Lung (tissue), 12 donors: ENCODE data around the gene PTGES2. TPM values are rescaled to one million over a fixed set of nuclear protein-coding genes. Genes with fewer than 3 reads are reported as not detected.

ENCODE experiments used
- ATAC-seq: fragments of 200-7000 bp; cut with Tn5 transposase; one replicate; pipeline ENCODE4 v1.9.1; 2020; ENCODE audit warnings: moderate number of reproducible peaks; ENCODE audit not compliant: insufficient read depth, low FRiP score
- DNase-seq, 3 donors: peaks; one replicate each; pipeline ENCODE4 v3.0.0-alpha.2; 2013 to 2017
- H3K27ac ChIP-seq, 2 donors: one replicate each; pipeline ENCODE4 v1.5.1; 2013; ENCODE audit warnings: mild to moderate bottlenecking in 2 of 2, moderate library complexity in 2 of 2, control low read depth in 1 of 2, inconsistent platforms in 1 of 2, low read depth in 1 of 2, low read length in 1 of 2
- H3K27me3 ChIP-seq, 3 donors: one replicate each; pipeline ENCODE4 v1.5.1; 2013; ENCODE audit warnings: low read length in 2 of 3; ENCODE audit not compliant: control insufficient read depth in 3 of 3, insufficient read depth in 3 of 3
- H3K36me3 ChIP-seq, 4 donors: one replicate each; pipeline ENCODE4 v1.5.1; 2013; ENCODE audit warnings: low read length in 4 of 4, mild to moderate bottlenecking in 1 of 4, moderate library complexity in 1 of 4; ENCODE audit not compliant: control insufficient read depth in 4 of 4, insufficient read depth in 4 of 4
- H3K4me1 ChIP-seq, 5 donors: one replicate each; pipeline ENCODE4 v1.5.1; 2013; ENCODE audit warnings: low read length in 5 of 5, mild to moderate bottlenecking in 2 of 5, moderate library complexity in 1 of 5; ENCODE audit not compliant: control insufficient read depth in 5 of 5, insufficient read depth in 5 of 5
- H3K4me3 ChIP-seq: one replicate; pipeline ENCODE4 v1.5.1; 2013; ENCODE audit warnings: mild to moderate bottlenecking, control low read depth, moderate library complexity
- H3K9ac ChIP-seq, 2 donors: one replicate each; pipeline ENCODE4 v1.5.1; 2013; ENCODE audit warnings: low read length in 2 of 2, control low read depth in 1 of 2; ENCODE audit not compliant: insufficient read depth in 1 of 2
- H3K9me3 ChIP-seq, 4 donors: one replicate each; pipeline ENCODE4 v1.5.1; 2013; ENCODE audit warnings: low read length in 3 of 4, mild to moderate bottlenecking in 1 of 4, moderate library complexity in 1 of 4; ENCODE audit not compliant: control insufficient read depth in 4 of 4, insufficient read depth in 3 of 4
- CTCF ChIP-seq: IDR thresholded peaks from 2 replicates; pipeline ENCODE4 v1.5.1; 2012; ENCODE audit warnings: mild to moderate bottlenecking; ENCODE audit errors: control extremely low read depth, extremely low read depth
- WGBS, 2 donors: extraction: QIAGEN DNeasy Blood & Tissue Kit; methylation state at CpG; one replicate each; pipeline ENCODE4 v1.1.7; 2013; 5-methylcytosine and 5-hydroxymethylcytosine counted together
- polyA plus RNA-seq, 2 donors: library from polyadenylated mRNA; stranded (reverse); fragments of 200-250 nt; gene quantifications; one replicate each; pipeline ENCODE4 v1.2.1, GENCODE V29; 2013
- total RNA-seq, 2 donors: library from RNA; depleted of rRNA in 1 of 2; stranded (reverse); fragments of >200 nt in 1 of 2; gene quantifications; one replicate each; pipeline ENCODE4 v1.2.1, GENCODE V29; 2014 to 2021
- donor health status: control.
- donor health status: control.
- donor health status: Bipolar disorder and iron deficiency.
- donor health status: healthy.
- donor health status: DM: yes; HTN: yes; CAD: no.

Gene PTGES2
- total and polyA plus RNA-seq, 4 donors, result 42.0 to 66.8 (median 54.7) TPM

DNA sequence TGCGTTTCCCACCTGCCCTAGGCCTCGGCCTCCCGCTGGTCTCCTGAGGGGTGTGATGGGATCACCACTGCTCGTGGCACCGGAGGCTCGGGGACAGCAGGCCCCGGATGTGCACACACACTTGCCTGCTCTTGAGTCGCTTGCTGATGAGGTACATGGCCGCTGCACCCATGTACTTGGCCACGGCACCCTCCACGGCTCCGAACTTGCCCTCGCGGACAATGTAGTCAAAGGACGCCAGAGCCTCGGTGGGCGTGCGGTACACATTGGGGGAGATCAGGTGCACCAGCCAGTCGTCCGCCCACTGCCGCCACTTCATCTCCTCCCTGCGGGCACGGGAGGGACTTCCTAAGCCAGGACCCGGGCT lies 4.7 kb downstream of the PTGES2 start:
- Histone ChIP-seq H3K36me3 (peaks cover 0 to 36% (median 3%) of the 10 kb centered on the region in 4 donors), H3K4me1 (peaks cover 0 to 16% (median 4%) of the 10 kb centered on the region in 5 donors), H3K9me3 (no peaks in the 10 kb centered on the region), H3K9ac (no peak overlapping the region), H3K27ac (no peak overlapping the region), H3K27me3 (no peaks in the 10 kb centered on the region), H3K4me3 (no peak overlapping the region)
- WGBS, 2 donors, result 96% methylated on average over 24 of the region's 24 CpGs
- DNase-seq (no peak), ATAC-seq (no peak)
- no peak for TF ChIP-seq CTCF

DNA sequence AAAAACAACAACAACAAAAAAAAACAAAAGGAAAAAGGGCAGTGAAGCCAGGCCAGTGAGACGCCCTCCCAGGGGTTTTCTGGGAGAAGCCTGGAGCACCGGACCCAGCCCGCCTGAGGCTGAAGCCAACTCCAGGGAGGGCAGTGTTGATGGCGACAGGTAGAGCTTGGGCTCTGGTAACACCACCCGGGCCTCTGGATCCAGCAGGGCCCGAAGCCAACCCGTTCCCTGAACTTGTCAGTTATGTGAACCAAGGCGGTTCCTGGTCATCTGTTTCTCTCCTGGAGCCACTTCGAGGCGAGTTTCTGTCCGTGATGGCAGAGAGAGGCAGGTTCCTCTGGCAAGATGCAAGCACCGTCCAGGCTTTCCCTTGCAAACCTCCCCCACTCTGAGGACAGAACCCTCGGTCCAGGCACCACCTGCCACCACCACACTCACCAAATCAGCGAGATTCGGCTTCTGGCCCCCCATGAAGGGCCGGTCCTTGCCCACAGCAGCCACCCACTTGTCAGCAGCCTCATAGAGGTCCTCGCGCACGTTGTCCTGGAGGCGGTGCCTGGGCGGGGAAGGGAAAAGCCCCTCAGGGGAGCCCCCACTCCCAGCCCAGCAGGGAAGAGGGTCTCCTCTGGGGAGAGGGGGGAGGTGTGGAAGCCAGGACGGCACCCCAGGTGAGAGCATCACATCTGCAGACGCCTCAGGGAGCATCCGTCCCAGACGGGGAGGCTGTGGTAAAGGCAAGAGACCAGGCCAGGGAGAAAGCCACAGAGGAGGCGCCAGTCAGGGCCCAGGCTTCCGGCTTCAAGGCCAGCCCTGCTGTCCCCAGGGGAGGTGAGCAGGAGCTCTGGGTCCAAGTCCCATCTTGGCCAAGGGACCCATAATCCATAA lies 5.4 kb downstream of the PTGES2 start:
- Histone ChIP-seq H3K9me3 (no peaks in the 10 kb centered on the region), H3K9ac (no peak overlapping the region), H3K27me3 (no peaks in the 10 kb centered on the region), H3K36me3 (peaks cover 0 to 36% (median 3%) of the 10 kb centered on the region in 4 donors), H3K4me1 (peaks cover 0 to 17% (median 4%) of the 10 kb centered on the region in 5 donors), H3K4me3 (no peak overlapping the region), H3K27ac (no peak overlapping the region)
- 89 to 95% methylated on average over 27 of the region's 27 CpGs for WGBS, 2 donors
- ATAC-seq, result no peak
- TF ChIP-seq CTCF, result no peak
- DNase-seq, result no peak

- no peak for ATAC-seq
- no peak overlapping the region for H3K9ac ChIP-seq
- no peaks in the 10 kb centered on the region for H3K9me3 ChIP-seq
- H3K27me3 ChIP-seq, result no peaks in the 10 kb centered on the region
- peaks cover 0 to 13% (median 4%) of the 10 kb centered on the region in 5 donors for H3K4me1 ChIP-seq
- no peak for DNase-seq
- WGBS, 2 donors, result 96 to 98% methylated on average over 5 of the region's 5 CpGs
- H3K4me3 ChIP-seq, result no peak overlapping the region
- H3K36me3 ChIP-seq, result peaks cover 0 to 36% (median 3%) of the 10 kb centered on the region in 4 donors
- H3K27ac ChIP-seq, result no peak overlapping the region
- no peak for TF ChIP-seq CTCF
Observed at GRCh38 chr9:128121466-128121810, 6.1 kb downstream of the PTGES2 start.
